SK-N-SH treated with all-trans-retinoic acid at 6 μM for 48 hours (cell line): ENCODE measurements around the gene PCDHGB1.

Source experiments
- ARNTL ChIP-seq: fragments of 450-650 bp; formaldehyde crosslinking; IDR thresholded peaks from 2 replicates; pipeline ENCODE4 v1.5.0; 2020; ENCODE audit warnings: low read depth, mild to moderate bottlenecking, moderate library complexity, borderline replicate concordance
- CREB5 ChIP-seq: fragments of 250-450 bp; sonication (Bioruptor Pico); IDR thresholded peaks from 2 replicates; pipeline ENCODE4 v1.5.1; 2020; ENCODE audit warnings: low read depth, mild to moderate bottlenecking, moderate library complexity
- ESRRG ChIP-seq: fragments of 250-450 bp; sonication (Bioruptor Pico); IDR thresholded peaks from 2 replicates; pipeline ENCODE4 v1.6.1; 2021; ENCODE audit warnings: mild to moderate bottlenecking
- OSR1 ChIP-seq: fragments of 250-450 bp; sonication (Bioruptor Pico); IDR thresholded peaks from 2 replicates; pipeline ENCODE4 v1.8.0; 2022; ENCODE audit warnings: moderate library complexity, mild to moderate bottlenecking, inconsistent platforms
- PATZ1 ChIP-seq: fragments of 250-450 bp; sonication (Bioruptor Pico); IDR thresholded peaks from 2 replicates; pipeline ENCODE4 v1.8.0; 2020; ENCODE audit warnings: mild to moderate bottlenecking, moderate library complexity, borderline replicate concordance
- PPARA ChIP-seq: fragments of 250-450 bp; sonication (Bioruptor Pico); IDR thresholded peaks from 2 replicates; pipeline ENCODE4 v1.5.0; 2020; ENCODE audit warnings: mild to moderate bottlenecking, borderline replicate concordance
- RARB ChIP-seq: fragments of 250-450 bp; sonication (Bioruptor Pico); IDR thresholded peaks from 2 replicates; pipeline ENCODE4 v1.8.0; 2021; ENCODE audit warnings: mild to moderate bottlenecking, moderate library complexity
- SNAI2 ChIP-seq: fragments of 250-450 bp; sonication (Bioruptor Pico); IDR thresholded peaks from 2 replicates; pipeline ENCODE4 v1.5.0; 2020; ENCODE audit warnings: mild to moderate bottlenecking, moderate library complexity

GRCh38 chr5:141322261-141322660 lies 27.6 kb upstream of the PCDHGB1 start:
- no peak for TF ChIP-seq RARB (CRISPR knock-in tag)
- no peak for TF ChIP-seq CREB5 (CRISPR knock-in tag)
- no peak for TF ChIP-seq PATZ1 (CRISPR knock-in tag)
- no peak for TF ChIP-seq PPARA (CRISPR knock-in tag)
- no peak for TF ChIP-seq SNAI2
- no peak for TF ChIP-seq ESRRG (CRISPR knock-in tag)
- no peak for TF ChIP-seq OSR1 (CRISPR knock-in tag)
- no peak for TF ChIP-seq ARNTL
